LNCaP clone FGC (cell line): Measurements from ENCODE around the gene ABHD17B.
"Not testable (repeated sequence)": the region's sequence is repeated elsewhere in the genome, so short reads cannot be mapped to it uniquely, and the experiment has no call there.

Source experiments
- DNase-seq: peaks from one replicate; pipeline ENCODE4 v3.0.0-alpha.2; 2011; ENCODE audit warnings: low read depth
- H3K4me3 ChIP-seq: 2 replicates; pipeline ENCODE4 v1.5.1; 2011; ENCODE audit warnings: mild to moderate bottlenecking, low read depth, low read length, control low read depth
- CTCF ChIP-seq: IDR thresholded peaks from 2 replicates; pipeline ENCODE4 v1.5.1; 2012; ENCODE audit warnings: mild to moderate bottlenecking; ENCODE audit not compliant: control insufficient read depth, insufficient read depth; ENCODE audit errors: extremely low read depth

ABHD17B gene

GRCh38 chr9:71911061-71911907 lies at the start of gene ABHD17B, which contains the start of gene C9orf85:
TSS of gene ABHD17B (minus strand) at chr9:71911193. CDS start at chr9:71875080, 36,113 bp downstream.
TSS of gene C9orf85 (plus strand) at chr9:71911639. CDS start at chr9:71911735, 96 bp downstream.
- TF ChIP-seq CTCF, result no peak
- peak within 1 kb of the TSS; percentile 63 for H3K4me3 ChIP-seq
- DNase-seq, result peak; percentile 98

- no peak overlapping the region for H3K4me3 ChIP-seq
- TF ChIP-seq CTCF, result no peak
- DNase-seq, result no peak
Measured at GRCh38 chr9:71955300-71955915, 44.4 kb upstream of the ABHD17B start.

GRCh38 chr9:71954652-71955051 lies 43.7 kb upstream of the ABHD17B start:
- not testable (repeated sequence) for H3K4me3 ChIP-seq, DNase-seq

GRCh38 chr9:71944754-71945375 lies 33.9 kb upstream of the ABHD17B start:
- peak; percentile 63 for DNase-seq
- TF ChIP-seq CTCF, result no peak
- H3K4me3 ChIP-seq, result no peak overlapping the region

- TF ChIP-seq CTCF, result no peak
- no peak overlapping the region for H3K4me3 ChIP-seq
- no peak for DNase-seq
Measured at GRCh38 chr9:71941998-71942567, 31.1 kb upstream of the ABHD17B start.

- no peak overlapping the region for H3K4me3 ChIP-seq
- no peak for DNase-seq
- no peak for TF ChIP-seq CTCF
Measured at GRCh38 chr9:71941060-71941568, 30.1 kb upstream of the ABHD17B start.

GRCh38 chr9:71937898-71938297 lies 26.9 kb upstream of the ABHD17B start:
- no peak for TF ChIP-seq CTCF
- H3K4me3 ChIP-seq, result no peak overlapping the region
- no peak for DNase-seq
